ENCODE data around the gene RXRB.

GRCh38 chr6:33208091-33208967, 7.9 kb upstream of the RXRB start, which contains the start of gene RING1:
- TF ChIP-seq CTCF (IDR thresholded peaks at IDR 0.05; ENCODE audit: low read length): no peak
- no peak for TF ChIP-seq EZH2phosphoT487 (IDR thresholded peaks at IDR 0.05; ENCODE audit: low read length)
- TF ChIP-seq EZH2 (optimal IDR thresholded peaks at IDR 0.05; ENCODE audit: low read depth, low read length): no peak
